Dermis lymphatic vessel endothelial cell (primary cell): ENCODE results near the gene BST2. TPM values are rescaled to one million over a fixed set of nuclear protein-coding genes. Genes with fewer than 3 reads are reported as not detected.

Experiments
- total RNA-seq: library from RNA; depleted of rRNA; stranded (reverse); fragments of >200 nt; gene quantifications from 2 replicates; pipeline ENCODE4 v1.2.1, GENCODE V29; 2014

The BST2 gene, protein sequence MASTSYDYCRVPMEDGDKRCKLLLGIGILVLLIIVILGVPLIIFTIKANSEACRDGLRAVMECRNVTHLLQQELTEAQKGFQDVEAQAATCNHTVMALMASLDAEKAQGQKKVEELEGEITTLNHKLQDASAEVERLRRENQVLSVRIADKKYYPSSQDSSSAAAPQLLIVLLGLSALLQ
- total RNA-seq = 0.34 and 0.43 TPM in 2 replicates

DNA sequence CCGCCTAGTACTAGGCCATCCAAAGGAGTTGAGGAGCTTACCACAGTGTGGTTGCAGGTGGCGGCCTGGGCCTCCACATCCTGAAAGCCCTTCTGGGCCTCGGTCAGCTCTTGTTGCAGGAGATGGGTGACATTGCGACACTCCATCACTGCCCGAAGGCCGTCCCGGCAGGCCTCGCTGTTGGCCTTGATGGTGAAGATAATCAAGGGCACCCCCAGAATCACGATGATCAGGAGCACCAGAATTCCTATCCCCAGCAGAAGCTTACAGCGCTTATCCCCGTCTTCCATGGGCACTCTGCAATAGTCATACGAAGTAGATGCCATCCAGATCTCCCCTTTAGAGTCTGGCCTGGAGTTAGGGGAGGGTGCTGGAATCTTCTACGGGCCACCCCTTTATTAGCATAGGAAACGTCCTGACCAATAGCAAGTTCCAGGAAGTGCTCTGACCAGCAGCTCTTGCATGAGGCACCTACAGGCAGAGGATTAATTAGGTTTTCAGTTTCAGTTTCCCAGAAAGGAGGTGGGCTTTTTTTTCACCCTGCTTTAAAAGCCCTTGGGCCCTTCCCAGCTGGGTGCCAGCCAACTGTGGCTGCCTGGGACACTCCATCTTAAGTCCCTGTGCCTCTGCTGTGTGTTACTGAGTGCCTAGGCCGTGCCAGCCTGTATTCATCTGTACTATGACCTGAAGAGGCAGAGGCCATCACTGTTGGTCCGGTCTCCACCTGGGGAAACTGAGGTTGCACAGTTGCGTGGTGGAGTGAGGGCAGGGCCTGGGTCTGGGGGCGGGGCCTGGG lies at the start of gene BST2:
Gene BST2, minus strand, starts transcription at position 381 of the 796 bp plus-strand sequence. Its CDS starts 55 bp downstream, at position 326.

DNA sequence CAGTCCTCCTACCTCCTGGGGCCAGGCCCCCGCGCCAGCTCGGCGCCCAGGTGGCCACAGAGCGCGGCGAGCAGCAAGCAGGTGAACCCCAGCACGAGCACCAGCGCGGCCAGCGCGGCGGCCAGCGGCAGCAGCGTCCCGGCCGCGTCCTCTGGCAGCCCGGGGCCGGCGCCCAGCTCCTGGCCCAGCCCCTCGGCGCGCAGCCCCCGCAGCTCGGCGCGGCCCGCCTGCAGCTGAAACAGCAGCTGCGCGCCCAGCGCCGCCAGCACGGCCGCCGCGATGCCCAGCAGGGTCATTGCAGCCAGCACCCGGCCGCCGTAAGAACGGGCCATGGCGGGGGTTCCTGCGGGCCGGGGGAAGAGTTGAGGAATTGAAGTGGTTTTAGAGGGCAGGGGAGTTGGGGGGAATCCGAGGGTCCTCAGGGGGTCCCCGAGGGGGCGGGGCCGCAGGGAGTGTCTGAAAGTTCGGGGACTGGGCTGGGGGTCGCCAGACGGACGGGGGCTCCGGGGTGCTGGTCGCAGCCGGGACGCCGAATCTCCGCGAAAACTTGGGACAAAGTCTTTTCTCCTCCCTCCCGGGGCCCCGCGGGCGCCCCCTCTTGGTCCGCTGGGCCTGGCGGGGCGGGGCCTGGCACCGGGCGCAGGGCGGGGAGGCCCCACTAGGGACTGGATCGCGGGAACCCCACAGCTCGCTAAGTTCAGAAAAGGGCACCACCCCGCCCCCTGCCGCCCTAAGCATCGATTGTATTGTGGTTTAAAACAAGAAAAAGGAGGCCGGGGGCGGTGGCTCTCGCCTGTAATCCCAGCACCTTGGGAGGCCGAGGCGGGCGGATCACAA lies 42.9 kb upstream of the BST2 start, which contains the start of gene TMEM221:
Gene TMEM221, minus strand, starts transcription at position 538 of the 837 bp plus-strand sequence. Its CDS starts 206 bp downstream, at position 332.

DNA sequence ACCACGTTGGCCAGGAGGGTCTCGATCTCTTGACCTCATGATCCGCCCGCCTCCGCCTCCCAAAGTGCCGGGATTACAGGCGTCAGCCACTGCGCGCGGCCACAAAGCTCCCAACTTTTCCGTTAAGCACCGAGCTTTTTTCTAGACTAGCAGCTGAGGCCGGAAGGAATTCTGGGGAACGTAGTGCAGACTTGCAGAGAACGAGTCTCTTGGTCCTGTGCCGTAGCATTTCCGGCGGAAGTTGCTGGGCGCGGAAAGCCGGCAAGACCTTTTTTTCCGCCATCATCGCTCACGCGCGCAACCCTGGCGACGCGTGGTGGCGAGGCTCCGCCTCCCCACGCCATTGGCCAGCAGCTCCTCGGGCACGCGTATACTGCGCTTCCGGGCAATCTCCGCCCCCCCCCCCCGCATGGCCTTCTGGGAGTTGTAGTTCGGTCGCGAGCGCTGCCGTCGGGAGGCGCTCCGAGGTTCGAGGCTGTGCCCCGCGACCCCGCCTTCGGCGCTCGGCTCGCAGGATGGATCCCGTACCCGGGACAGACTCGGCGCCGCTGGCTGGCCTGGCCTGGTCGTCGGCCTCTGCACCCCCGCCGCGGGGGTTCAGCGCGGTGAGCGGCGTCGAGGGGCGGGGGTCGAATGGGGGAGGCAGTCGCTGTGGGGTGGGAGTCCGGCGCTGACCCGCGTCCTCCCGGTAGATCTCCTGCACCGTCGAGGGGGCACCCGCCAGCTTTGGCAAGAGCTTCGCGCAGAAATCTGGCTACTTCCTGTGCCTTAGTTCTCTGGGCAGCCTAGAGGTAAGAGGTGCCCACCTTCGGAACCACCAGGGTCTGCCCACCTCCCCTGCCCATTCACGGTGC lies 14.4 kb upstream of the BST2 start, which contains the start of gene MVB12A:
Gene MVB12A, plus strand, starts transcription at position 427 of the 854 bp plus-strand sequence. Its CDS starts 89 bp downstream, at position 516.

DNA sequence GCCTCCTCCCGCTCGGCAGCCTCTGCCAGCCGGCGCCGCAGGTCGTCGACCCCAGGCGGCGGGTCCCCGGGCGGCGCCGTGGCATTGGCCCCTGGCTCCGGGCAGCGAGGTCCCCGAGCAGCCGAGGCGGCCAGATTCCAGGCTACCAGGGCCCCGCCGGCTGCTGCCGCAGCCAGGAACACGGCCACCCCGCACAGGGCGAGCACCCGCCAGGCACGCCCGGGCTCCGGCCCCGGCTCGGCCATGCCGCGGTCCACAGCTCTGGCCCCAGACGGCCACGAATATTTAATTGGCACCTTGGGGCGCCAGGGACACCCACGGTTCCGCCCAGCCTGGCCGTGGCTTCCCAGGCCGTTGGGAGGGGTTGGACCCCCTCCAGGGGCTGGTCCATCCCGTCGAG lies 11.5 kb downstream of the BST2 start, which contains the start of gene CCDC194:
Gene CCDC194, minus strand, starts transcription at position 283 of the 400 bp plus-strand sequence. Its CDS starts 38 bp downstream, at position 245.

DNA sequence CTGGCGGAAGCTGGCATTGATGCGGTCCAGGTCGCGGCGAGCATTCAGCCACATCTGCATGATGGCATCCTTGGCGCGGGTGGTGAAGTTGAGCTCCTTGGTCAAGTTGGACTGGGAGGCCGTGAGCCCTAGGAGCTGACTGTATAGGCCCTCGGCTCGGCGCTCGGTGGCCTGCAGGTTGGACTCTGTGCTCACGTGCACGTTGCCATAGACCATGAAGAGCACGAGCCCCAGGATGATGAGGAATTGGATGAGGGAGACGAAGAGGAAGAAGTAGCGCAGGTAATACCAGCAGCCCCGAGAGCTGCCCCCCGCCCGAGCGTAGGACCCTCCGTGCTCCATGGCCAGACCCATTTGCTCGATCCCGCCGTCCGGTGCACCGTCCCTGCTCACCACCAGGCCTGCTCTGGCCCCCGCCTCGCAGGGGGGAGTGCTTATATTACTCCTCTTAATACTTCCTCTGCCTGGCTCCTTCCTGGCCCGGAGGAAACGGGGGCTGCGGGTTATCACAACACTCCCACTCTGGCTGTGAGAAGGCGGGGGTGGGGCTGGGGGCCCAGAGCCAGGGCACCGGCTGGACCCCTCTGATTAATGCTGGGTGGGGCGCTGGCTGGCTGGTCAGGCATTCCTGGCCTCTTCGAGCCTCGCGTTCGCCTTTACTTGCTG lies 28.4 kb downstream of the BST2 start, which contains the start of gene PLVAP:
Gene PLVAP, minus strand, starts transcription at position 408 of the 666 bp plus-strand sequence. Its CDS starts 54 bp downstream, at position 354.

Other genes with a start within 250 kb of the BST2 start
- 14.0 and 15.2 TPM in 2 replicates for gene USE1, start 190.3 kb downstream of the BST2 start, total RNA-seq
- 3.5 and 7.2 TPM in 2 replicates for gene OCEL1, start 179.4 kb downstream of the BST2 start, total RNA-seq
- 26.0 and 27.7 TPM in 2 replicates for gene NR2F6, start 159.7 kb downstream of the BST2 start, total RNA-seq
- gene USHBP1, start 140.9 kb downstream of the BST2 start, total RNA-seq = 33.1 and 37.3 TPM in 2 replicates
- gene BABAM1, start 138.2 kb downstream of the BST2 start, total RNA-seq = 57.4 and 70.9 TPM in 2 replicates
- 0.33 and 0.43 TPM in 2 replicates for gene ANKLE1, start 123.7 kb downstream of the BST2 start, total RNA-seq
- 4.7 and 7.6 TPM in 2 replicates for gene ABHD8, start 102.2 kb downstream of the BST2 start, total RNA-seq
- 34.4 and 37.2 TPM in 2 replicates for gene MRPL34, start 99.8 kb downstream of the BST2 start, total RNA-seq
- 19.7 and 26.3 TPM in 2 replicates for gene DDA1, start 96.1 kb downstream of the BST2 start, total RNA-seq
- 2.2 TPM in 2 replicates for gene ANO8, start 70.8 kb downstream of the BST2 start, total RNA-seq
- 6.4 and 8.7 TPM in 2 replicates for gene GTPBP3, start 68.1 kb downstream of the BST2 start, total RNA-seq
- 15.4 and 63.3 TPM in 2 replicates for gene PLVAP, start 28.3 kb downstream of the BST2 start, total RNA-seq
- gene CCDC194, start 11.4 kb downstream of the BST2 start, total RNA-seq = not detected in 2 replicates
- gene MVB12A, start 14.4 kb upstream of the BST2 start, total RNA-seq = 32.3 and 37.5 TPM in 2 replicates
- gene TMEM221, start 43.0 kb upstream of the BST2 start, total RNA-seq = 0.09 TPM in 1 of 2 replicates, not detected in the other
- gene NXNL1, start 55.3 kb upstream of the BST2 start, total RNA-seq = not detected in 2 replicates
- gene SLC27A1, start 64.9 kb upstream of the BST2 start, total RNA-seq = 18.3 and 23.0 TPM in 2 replicates
- gene PGLS, start 106.0 kb upstream of the BST2 start, total RNA-seq = 38.8 and 40.9 TPM in 2 replicates
- 31.7 and 37.9 TPM in 2 replicates for gene COLGALT1, start 150.0 kb upstream of the BST2 start, total RNA-seq